Measurements from ENCODE around the gene SPRING1. TPM values are rescaled to one million over a fixed set of nuclear protein-coding genes. Genes with fewer than 3 reads are reported as not detected.
A peak's percentile ranks its signal among the peaks of the same experiment; 100 is the strongest.

Gene SPRING1
- total and polyA plus RNA-seq, 2 experiments from 2014 or later, result 36.0 to 95.2 TPM

GRCh38 chr12:116700066-116700465 is 37.8 kb downstream of the SPRING1 start:
- Histone ChIP-seq H3K9me3 (ENCODE audit: low read depth) (no peaks in the 10 kb centered on the region), H3K4me3 (no peak overlapping the region), H2AFZ (no peak overlapping the region), H3K4me1 (ENCODE audit: insufficient read depth) (peaks cover 9% of the 10 kb centered on the region), H3K36me3 (replicated peaks; ENCODE audit: insufficient read depth, low read depth) (no peaks in the 10 kb centered on the region), H3K27ac (no peak overlapping the region), H3K79me2 (no peaks in the 10 kb centered on the region), H3K9me2 (replicated peaks; ENCODE audit: insufficient read depth) (no peaks in the 10 kb centered on the region), H3K27me3 (no peaks in the 10 kb centered on the region), H4K20me1 (ENCODE audit: insufficient read depth, poor library complexity, severe bottlenecking) (no peaks in the 10 kb centered on the region), H3K4me2 (no peak overlapping the region)
- DNase-seq (ENCODE audit: low spot score), result no peak
- 91% methylated on average over 6 of the region's 6 CpGs for WGBS (ENCODE audit: low lambda C conversion rate, missing lambda C conversion rate)
- no peak for TF ChIP-seq EZH2 (IDR thresholded peaks at IDR 0.05; ENCODE audit: borderline replicate concordance)
- no peak for TF ChIP-seq CTCF (IDR thresholded peaks at IDR 0.05; ENCODE audit: poor library complexity)
- no peak for TF ChIP-seq EZH2phosphoT487 (IDR thresholded peaks at IDR 0.05; ENCODE audit: low read depth, severe bottlenecking, unreplicated experiment)

GRCh38 chr12:116698554-116699075 is 39.3 kb downstream of the SPRING1 start:
- H3K9me2 ChIP-seq (replicated peaks; ENCODE audit: insufficient read depth), result no peaks in the 10 kb centered on the region
- no peak for TF ChIP-seq EZH2 (IDR thresholded peaks at IDR 0.05; ENCODE audit: borderline replicate concordance)
- TF ChIP-seq EZH2phosphoT487 (IDR thresholded peaks at IDR 0.05; ENCODE audit: low read depth, severe bottlenecking, unreplicated experiment), result no peak
- TF ChIP-seq CTCF (IDR thresholded peaks at IDR 0.05; ENCODE audit: poor library complexity), result no peak
- no peak overlapping the region for H3K4me3 ChIP-seq
- no peaks in the 10 kb centered on the region for H3K36me3 ChIP-seq (replicated peaks; ENCODE audit: insufficient read depth, low read depth)
- no peak overlapping the region for H2AFZ ChIP-seq
- peaks cover 8% of the 10 kb centered on the region for H3K27me3 ChIP-seq
- H4K20me1 ChIP-seq (ENCODE audit: insufficient read depth, poor library complexity, severe bottlenecking), result no peaks in the 10 kb centered on the region
- WGBS (ENCODE audit: low lambda C conversion rate, missing lambda C conversion rate), result 74% methylated on average over 2 of the region's 2 CpGs
- no peak overlapping the region for H3K4me2 ChIP-seq
- H3K4me1 ChIP-seq (ENCODE audit: insufficient read depth), result peaks cover 13% of the 10 kb centered on the region
- no peaks in the 10 kb centered on the region for H3K9me3 ChIP-seq (ENCODE audit: low read depth)
- H3K27ac ChIP-seq, result peak overlapping the region; percentile 33
- DNase-seq (ENCODE audit: low spot score), result no peak
- no peaks in the 10 kb centered on the region for H3K79me2 ChIP-seq

GRCh38 chr12:116698116-116698515 is 39.8 kb downstream of the SPRING1 start:
- H4K20me1 ChIP-seq (ENCODE audit: insufficient read depth, poor library complexity, severe bottlenecking), result no peaks in the 10 kb centered on the region
- DNase-seq (ENCODE audit: low spot score), result peak; percentile 22
- H3K9me2 ChIP-seq (replicated peaks; ENCODE audit: insufficient read depth), result no peaks in the 10 kb centered on the region
- H3K27ac ChIP-seq, result peak overlapping the region; percentile 33
- H3K9me3 ChIP-seq (ENCODE audit: low read depth), result no peaks in the 10 kb centered on the region
- 59% methylated on average over 8 of the region's 8 CpGs for WGBS (ENCODE audit: low lambda C conversion rate, missing lambda C conversion rate)
- no peaks in the 10 kb centered on the region for H3K79me2 ChIP-seq
- H3K36me3 ChIP-seq (replicated peaks; ENCODE audit: insufficient read depth, low read depth), result no peaks in the 10 kb centered on the region
- peaks cover 9% of the 10 kb centered on the region for H3K27me3 ChIP-seq
- H2AFZ ChIP-seq, result no peak overlapping the region
- no peak overlapping the region for H3K4me3 ChIP-seq
- no peak for TF ChIP-seq CTCF (IDR thresholded peaks at IDR 0.05; ENCODE audit: poor library complexity)
- no peak for TF ChIP-seq EZH2phosphoT487 (IDR thresholded peaks at IDR 0.05; ENCODE audit: low read depth, severe bottlenecking, unreplicated experiment)
- no peak for TF ChIP-seq EZH2 (IDR thresholded peaks at IDR 0.05; ENCODE audit: borderline replicate concordance)
- H3K4me2 ChIP-seq, result peak overlapping the region; percentile 34
- peaks cover 17% of the 10 kb centered on the region for H3K4me1 ChIP-seq (ENCODE audit: insufficient read depth)

Data from hepatocyte (in vitro differentiated cells).